ENCODE measurements around the gene FBXL17.

DNA sequence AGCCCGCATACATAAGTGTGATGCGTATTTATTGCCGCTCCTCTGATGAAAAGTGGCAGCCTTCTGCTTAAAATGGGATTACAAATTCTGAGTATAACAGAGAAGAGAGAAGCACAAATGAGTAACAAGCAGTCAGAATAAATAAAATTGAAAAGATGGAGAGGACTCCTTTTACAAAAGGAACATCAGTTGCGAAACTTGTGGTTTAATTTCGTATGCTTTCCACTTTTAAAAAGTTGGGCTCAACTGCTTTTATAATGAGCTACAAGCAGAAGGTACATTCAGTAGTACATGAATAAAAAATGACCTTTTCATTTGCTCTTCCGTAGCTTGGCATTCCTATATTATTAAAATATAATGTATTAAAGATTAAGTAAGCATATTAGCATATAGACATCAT lies 320.0 kb downstream of the FBXL17 start:
- TF ChIP-seq, protein P1, sequence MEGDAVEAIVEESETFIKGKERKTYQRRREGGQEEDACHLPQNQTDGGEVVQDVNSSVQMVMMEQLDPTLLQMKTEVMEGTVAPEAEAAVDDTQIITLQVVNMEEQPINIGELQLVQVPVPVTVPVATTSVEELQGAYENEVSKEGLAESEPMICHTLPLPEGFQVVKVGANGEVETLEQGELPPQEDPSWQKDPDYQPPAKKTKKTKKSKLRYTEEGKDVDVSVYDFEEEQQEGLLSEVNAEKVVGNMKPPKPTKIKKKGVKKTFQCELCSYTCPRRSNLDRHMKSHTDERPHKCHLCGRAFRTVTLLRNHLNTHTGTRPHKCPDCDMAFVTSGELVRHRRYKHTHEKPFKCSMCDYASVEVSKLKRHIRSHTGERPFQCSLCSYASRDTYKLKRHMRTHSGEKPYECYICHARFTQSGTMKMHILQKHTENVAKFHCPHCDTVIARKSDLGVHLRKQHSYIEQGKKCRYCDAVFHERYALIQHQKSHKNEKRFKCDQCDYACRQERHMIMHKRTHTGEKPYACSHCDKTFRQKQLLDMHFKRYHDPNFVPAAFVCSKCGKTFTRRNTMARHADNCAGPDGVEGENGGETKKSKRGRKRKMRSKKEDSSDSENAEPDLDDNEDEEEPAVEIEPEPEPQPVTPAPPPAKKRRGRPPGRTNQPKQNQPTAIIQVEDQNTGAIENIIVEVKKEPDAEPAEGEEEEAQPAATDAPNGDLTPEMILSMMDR (conservative IDR thresholded peaks at IDR 0.05; ENCODE audit: low read depth, low read length): no peak
- TF ChIP-seq EZH2 (IDR thresholded peaks at IDR 0.05; ENCODE audit: low read length, unreplicated experiment) (no peak), EZH2phosphoT487 (IDR thresholded peaks at IDR 0.05; ENCODE audit: borderline replicate concordance, low read length) (no peak)
